Stimulated activated CD8-positive, alpha-beta memory T cell treated with anti-CD3 and anti-CD28 coated beads, Interleukin-4, amount 100 ng/mL, for 1 hour (primary cell): Measurements from ENCODE around the gene NDP.
"Not testable (repeated sequence)": the region's sequence is repeated elsewhere in the genome, so short reads cannot be mapped to it uniquely, and the experiment has no call there.

ENCODE experiments used
- DNase-seq, 2 donors: peaks; one replicate each; pipeline ENCODE4 v3.0.0-alpha.2; 2020; ENCODE audit warnings: low read depth in 2 of 2, low spot score in 1 of 2

NDP gene

DNA sequence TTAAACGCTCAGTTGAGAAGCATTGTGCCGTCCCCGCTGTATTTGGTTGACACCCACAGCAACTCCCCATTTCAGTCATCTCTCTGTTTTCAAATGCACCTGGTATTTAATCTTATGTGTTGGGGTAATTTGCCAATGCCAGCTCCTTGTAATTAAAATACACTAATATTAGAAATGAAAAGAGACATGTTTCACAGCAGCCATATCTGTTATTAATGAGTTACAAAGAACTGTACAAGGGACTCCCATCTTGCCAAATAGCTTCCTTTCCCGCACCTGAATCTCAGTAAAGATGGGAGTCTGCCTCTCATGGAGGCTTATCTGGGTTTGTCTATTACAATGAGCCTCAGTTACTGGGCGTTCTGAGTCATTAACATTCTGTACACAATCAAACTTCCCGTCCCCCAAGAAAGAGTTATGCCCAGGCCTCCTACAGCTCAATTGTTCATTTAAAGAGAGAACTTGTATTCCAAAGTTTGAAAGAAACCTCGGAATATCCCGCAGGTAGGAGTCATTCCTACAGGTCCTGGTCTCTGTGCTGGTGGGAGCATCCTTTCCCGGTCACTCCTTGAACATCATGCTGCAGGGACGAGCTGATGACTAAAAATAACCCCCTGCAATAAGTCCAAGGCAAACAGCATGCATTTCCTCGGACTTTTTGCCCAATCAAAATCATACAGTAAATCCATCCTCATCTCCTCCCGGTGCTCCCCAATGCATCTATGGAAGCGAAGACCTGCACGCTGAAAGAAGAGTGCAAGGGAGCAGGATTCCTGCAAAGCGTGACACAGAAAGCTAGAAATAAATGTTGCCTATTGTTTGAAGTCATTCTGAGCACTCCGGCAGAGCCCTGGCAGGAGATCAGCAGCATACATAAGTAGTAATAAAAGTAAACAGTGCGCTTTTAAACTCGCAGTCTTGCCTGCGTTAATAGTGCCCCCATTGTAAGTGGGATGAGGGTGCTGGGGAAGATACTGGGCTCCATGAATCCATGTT is 926 bp downstream of the NDP start:
- DNase-seq = no peak

GRCh38 chrX:43970528-43970927 is 2.7 kb downstream of the NDP start:
- DNase-seq = no peak

GRCh38 chrX:43969504-43970501 is 3.4 kb downstream of the NDP start:
- no peak for DNase-seq

DNA sequence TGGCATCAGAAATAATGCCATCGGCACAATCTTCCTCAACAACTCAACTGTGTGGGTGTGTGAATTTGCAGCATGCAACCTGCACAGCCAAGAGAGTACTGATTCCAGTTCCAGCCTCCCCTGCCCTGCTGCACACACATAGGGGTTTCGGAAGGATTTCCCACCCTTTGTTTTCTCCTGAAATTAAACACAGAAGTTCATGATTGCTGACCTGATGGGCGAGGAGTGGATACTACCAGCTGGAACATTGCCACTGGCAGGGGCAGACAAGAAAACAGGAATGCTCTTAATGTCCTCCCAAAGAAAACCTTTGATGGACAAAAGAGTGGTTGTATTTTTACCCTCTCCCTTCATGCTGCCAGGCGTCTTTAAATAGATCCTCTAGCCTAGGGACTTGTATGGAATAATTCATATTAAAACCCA is 4.8 kb downstream of the NDP start:
- no peak for DNase-seq

DNA sequence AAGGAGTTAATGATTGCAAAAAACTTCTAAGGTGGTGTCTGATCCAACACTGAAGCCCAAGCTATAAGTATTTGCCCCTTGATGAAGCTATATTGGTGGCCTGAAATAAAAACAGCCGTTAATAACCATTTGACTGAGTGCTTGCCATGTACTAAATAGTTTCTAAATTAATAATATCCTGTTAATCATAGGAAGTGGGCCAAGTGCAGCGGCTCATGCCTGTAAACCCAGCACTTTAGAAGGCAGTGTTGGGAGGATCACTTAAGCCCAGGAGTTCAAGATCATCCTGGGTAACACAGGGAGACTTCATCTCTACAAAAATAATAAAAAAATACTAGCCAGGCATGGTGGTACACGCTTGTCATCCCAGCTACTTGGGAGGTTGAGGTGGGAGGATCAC is 8.3 kb downstream of the NDP start:
- DNase-seq = no peak

GRCh38 chrX:43963726-43964125 is 9.5 kb downstream of the NDP start:
- no peak for DNase-seq

GRCh38 chrX:43962636-43963035 is 10.6 kb downstream of the NDP start:
- DNase-seq = no peak

DNA sequence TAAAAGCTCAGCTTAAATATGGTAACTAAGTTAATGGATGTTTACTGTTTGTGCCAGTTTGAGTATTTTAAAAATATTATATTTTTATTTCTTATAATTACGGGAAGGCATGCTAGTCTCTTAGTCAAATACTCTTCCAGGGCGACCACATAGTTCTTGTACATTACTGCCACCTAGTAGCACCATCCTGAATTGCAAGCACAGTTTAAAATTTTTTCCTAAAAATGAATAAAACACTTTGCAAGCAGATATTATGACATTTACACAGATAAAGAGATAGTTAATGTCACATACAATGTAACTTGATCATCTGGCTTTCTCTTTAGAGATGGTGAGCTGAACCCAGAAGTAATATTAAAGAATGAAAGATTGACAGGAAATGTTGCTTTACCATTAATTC is 11.5 kb downstream of the NDP start:
- no peak for DNase-seq

- no peak for DNase-seq
Observed at GRCh38 chrX:43958529-43958928, 14.7 kb downstream of the NDP start.

DNA sequence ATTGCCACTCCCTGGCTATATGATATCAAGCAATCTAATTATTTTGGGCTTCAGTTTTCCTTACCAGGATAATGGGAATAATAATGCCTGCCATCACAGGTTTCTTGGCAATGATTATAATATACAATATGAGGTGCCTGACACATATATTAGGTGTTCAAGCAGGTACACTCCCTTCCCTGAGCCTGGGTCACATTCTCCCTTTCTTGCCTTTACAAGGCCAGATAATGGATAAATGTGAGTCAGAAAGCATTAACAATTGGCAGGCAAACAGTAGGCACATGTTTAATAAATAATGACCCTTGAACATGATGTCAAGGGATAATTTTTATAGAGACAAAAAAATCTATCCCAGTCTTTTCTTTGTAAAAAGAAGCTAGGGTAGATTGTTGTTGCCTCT is 17.2 kb downstream of the NDP start:
- no peak for DNase-seq

GRCh38 chrX:43953218-43953617 is 20.0 kb downstream of the NDP start:
- no peak for DNase-seq

DNA sequence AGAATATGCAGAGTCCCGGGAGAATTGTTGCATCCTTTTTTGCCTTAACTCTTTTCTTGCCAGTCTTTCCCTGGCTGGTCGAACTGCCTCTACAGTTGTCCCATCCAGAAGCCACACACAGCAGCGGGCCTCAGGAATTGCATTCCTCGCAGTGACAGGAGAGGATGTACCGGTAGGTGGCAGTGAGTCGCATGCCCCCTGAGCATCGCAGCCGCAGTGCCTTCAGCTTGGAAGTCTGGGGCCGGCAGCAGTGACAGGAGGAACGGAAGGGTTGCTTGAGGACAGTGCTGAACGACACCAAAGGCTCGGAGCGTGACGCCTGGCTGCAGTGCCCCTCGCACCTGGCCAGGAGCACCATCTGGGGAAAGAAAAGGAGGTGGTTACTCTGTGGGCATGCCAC is 23.5 kb downstream of the NDP start:
- DNase-seq = no peak

GRCh38 chrX:43940816-43941474 is 32.2 kb downstream of the NDP start:
- DNase-seq = no peak

DNA sequence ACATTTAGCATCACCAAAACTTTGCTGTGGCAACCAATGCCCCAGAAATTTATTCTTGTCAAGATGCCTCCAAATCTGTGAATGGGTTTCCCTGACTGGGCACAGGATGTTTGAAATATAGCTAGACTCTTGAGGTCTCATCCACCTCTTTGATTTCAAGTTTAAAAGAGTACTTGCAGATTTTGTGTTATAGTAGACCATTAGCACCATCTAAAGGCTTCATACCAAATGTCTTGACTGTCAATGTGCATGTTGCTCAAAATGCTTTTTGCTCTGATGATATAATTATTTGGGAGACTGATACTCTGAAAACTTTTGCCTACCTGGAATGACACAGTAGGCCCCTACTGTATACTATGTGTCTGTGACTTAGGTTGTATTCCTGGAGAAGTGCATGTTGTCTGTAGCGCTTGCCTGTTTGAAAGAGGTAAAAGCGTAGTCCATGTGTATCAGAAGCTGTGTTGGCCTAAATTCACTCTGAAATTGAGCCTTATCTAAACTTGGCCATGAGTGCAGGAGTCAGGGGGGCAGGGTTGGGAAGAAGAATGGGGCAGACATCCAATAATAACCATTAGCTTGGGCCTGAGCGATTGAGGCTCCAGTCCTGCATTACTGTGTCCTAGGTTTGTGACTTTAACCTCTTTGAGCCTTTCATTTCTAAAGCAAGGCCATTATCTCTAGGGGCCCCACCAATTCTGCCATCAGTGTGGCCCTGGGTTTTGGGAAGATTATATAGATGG is 33.8 kb downstream of the NDP start:
- DNase-seq = no peak

DNA sequence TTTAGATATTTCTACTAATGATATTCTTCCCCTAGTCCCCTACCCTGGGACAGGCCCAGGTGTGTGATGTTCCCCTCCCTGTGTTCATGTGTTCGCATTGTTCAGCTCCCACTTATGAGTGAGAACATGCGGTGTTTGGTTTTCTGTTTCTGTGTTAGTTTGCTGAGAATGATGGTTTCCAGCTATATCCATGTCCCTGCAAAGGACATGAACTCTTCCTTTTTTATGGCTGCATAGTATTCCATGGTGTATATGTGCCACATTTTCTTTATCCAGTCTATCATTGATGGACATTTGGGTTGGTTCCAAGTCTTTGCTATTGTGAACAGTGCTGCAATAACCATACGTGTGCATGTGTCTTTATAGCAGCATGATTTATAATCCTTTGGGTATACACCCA is 51.2 kb downstream of the NDP start:
- DNase-seq = not testable (repeated sequence)

DNA sequence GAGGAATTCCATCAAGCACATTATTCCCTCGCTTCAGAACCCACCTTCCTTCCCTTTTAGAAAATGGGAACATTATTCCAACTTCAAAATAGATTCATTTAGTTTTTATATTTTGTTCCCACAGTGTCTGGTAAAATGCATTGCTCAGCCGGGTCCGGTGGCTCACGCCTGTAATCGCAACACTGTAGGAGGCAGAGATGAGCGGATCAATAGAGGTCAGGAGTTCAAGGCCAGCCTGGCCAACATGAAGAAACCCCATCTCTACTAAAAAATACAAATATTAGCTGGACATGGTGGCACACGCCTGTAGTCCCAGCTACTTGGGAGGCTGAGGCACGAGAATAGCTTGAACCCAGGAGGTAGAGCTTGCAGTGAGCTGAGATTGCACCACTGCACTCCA is 62.4 kb downstream of the NDP start:
- not testable (repeated sequence) for DNase-seq

DNA sequence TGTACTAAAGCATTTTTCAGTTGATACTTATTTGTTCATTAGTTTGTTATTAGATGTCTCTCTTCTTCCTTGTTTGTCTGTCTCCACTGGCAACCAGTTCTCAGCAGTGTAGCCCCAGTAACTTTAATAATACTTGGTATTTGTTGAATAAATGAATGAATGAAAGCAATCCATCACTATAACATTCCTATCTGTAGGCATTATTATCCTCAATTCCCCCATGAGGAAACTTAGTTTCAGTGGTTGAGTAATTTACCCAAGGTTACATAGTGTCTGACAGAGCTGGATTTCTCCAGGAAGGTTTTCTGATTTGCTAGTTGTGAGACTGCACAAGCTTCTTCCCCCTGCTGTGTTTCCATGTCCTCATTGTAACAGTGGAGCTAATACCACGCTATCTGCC is 63.2 kb downstream of the NDP start:
- DNase-seq = no peak

- no peak for DNase-seq
Observed at GRCh38 chrX:43909141-43909540, 64.0 kb downstream of the NDP start.

DNA sequence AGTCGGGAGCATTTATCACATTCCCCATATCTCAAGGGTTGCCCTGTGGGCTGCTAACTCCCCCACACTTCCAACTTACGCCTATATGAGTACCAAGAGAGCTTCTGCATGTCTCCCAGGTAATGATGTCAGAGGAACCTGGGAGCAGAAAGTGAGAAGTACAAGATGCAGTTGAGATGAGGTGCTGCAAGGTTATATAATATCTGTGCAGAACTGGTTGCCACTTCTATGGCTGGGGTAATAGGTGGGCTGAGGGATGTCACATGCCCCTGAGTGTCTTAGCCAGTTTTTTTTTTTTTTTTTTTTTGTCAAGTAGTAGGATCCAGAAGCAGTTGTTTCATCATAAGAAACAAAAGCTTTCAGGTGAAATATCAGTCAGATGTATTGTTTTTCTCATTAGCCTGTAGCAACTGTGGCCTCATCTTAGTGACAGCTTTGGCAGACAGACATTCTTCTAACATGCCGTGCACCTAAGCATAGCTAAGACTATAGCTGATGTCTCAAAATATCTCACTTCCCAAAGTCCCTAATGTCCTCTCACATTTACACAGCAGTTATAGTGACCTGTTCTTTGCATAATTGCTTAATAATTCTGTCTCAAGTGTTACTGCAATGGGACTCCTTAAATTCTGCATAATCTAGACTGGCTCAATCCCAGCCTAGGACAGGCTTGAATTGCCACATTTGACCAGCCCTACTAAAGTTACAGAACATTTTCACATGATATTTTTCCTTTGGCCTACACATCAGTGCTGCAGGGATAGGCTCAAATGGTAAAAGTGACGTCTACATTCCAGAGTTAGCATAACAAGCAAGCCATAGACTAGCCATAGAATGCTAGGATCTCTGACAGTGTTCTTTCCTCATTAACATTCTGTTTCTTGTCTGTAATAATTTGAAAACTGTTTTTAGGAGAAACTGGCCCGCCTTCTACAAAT is 73.0 kb downstream of the NDP start:
- no peak for DNase-seq
